Measurements from ENCODE around the gene ZSCAN22. TPM values are rescaled to one million over a fixed set of nuclear protein-coding genes. Genes with fewer than 3 reads are reported as not detected.
A peak's percentile ranks its signal among the peaks of the same experiment; 100 is the strongest.

Gene ZSCAN22
- total RNA-seq, 2 experiments from 2014 or later: 2.6 to 2.9 TPM

DNA sequence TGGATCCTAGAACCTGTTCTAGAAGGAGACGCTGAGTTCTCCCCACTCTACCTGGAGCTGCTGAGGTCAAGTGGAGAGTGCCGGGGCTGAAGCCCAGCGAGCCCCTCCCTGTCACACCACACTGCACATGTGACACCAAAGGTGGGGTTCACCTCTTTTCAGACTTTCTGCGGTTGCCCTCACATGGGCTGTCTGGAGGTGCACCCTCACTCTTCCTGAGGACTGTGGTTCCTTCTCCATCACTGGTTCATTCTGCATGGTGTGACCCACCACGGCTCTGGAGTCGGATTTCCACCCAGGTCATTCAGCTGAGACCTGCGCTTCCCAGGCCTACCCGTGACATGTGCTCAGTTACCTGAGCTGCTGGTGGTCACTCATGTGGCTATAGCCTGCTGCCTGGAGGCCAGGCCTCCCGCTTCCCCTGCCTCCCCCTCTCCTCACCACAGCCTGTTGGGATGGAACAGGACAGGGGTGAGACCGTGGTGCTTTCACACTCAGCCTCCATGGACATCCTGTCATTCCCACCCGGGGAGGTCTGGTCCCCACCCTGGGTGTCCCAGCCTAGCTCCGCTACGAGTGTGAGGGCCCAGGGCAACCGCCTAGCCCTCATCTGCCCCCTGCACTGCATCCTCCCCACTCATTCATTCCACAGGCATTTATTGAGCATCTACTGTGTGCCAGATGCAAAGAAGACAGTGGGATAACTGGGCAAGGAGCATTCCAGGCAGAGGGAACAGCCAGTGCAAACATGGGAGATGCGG, 27.1 kb downstream of the ZSCAN22 start:
- no peaks in the 10 kb centered on the region for H3K9me3 Mint-ChIP-seq
- CTCF ChIA-PET: no interaction called here
- H3K4me3 Mint-ChIP-seq: no peak overlapping the region

DNA sequence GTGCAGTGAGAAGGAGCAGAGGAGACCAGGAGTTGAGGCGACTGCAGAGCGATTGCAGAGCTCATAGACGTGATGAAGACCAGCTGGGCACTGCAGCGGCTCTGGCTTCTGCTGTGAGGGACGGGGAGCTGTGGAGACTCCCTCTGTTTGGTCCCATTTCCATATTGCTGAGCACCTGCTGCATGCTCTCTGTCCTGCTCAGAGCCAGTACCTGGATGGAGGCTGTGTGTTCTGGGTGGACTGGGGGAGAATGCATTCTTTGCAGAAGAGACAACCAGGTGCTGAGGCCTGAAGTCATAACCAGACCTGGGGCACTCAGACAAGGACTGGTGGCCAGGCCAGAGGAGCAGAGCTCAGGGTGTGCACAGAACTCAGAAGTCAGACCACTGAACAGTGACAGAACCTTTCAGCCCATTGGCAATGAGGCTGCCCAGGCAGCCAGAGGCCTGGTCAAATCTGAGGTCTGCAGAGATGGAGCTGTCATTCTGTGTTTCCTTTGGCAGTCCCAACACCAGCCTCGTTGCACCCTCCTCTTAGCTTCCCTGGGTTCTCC, 27.8 kb downstream of the ZSCAN22 start:
- no peaks in the 10 kb centered on the region for H3K27me3 Mint-ChIP-seq
- peaks cover 27% of the 10 kb centered on the region for H3K4me1 Mint-ChIP-seq (ENCODE audit: low read depth)
- H3K4me3 Mint-ChIP-seq: no peak overlapping the region
- peaks cover 16% of the 10 kb centered on the region for H3K36me3 Mint-ChIP-seq (ENCODE audit: low read depth)
- H3K9me3 Mint-ChIP-seq: no peaks in the 10 kb centered on the region
- no peak overlapping the region for H3K27ac Mint-ChIP-seq
- ChIA-PET POLR2A (interaction anchor here (1.6 to 2.6 kb wide), 2 partner anchors 8 kb away, joined by 6 to 14 read pairs; partner anchors contain the start of gene ZNF497), CTCF (no interaction called here)
- intact Hi-C loops (cut with micrococcal nuclease): no loop called here
- TF ChIP-seq, protein P1, sequence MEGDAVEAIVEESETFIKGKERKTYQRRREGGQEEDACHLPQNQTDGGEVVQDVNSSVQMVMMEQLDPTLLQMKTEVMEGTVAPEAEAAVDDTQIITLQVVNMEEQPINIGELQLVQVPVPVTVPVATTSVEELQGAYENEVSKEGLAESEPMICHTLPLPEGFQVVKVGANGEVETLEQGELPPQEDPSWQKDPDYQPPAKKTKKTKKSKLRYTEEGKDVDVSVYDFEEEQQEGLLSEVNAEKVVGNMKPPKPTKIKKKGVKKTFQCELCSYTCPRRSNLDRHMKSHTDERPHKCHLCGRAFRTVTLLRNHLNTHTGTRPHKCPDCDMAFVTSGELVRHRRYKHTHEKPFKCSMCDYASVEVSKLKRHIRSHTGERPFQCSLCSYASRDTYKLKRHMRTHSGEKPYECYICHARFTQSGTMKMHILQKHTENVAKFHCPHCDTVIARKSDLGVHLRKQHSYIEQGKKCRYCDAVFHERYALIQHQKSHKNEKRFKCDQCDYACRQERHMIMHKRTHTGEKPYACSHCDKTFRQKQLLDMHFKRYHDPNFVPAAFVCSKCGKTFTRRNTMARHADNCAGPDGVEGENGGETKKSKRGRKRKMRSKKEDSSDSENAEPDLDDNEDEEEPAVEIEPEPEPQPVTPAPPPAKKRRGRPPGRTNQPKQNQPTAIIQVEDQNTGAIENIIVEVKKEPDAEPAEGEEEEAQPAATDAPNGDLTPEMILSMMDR (IDR thresholded peaks at IDR 0.05): no peak
- ATAC-seq (no peak), DNase-seq (no peak)

More for the DNA sequence above, 27.1 kb downstream of the ZSCAN22 start:
- DNase-seq (no peak), ATAC-seq (no peak)
- peaks cover 21% of the 10 kb centered on the region for H3K36me3 Mint-ChIP-seq (ENCODE audit: low read depth)
- POLR2A ChIA-PET: interaction anchor here (1.6 kb wide), 1 partner anchor 9 kb away, joined by 6 read pairs; the partner anchor contains the start of gene ZNF497
- H3K27ac Mint-ChIP-seq: no peak overlapping the region
- intact Hi-C loops (cut with micrococcal nuclease): no loop called here
- TF ChIP-seq, protein P1 (IDR thresholded peaks at IDR 0.05): no peak
- H3K4me1 Mint-ChIP-seq (ENCODE audit: low read depth): peaks cover 33% of the 10 kb centered on the region
- H3K27me3 Mint-ChIP-seq: no peaks in the 10 kb centered on the region

DNA sequence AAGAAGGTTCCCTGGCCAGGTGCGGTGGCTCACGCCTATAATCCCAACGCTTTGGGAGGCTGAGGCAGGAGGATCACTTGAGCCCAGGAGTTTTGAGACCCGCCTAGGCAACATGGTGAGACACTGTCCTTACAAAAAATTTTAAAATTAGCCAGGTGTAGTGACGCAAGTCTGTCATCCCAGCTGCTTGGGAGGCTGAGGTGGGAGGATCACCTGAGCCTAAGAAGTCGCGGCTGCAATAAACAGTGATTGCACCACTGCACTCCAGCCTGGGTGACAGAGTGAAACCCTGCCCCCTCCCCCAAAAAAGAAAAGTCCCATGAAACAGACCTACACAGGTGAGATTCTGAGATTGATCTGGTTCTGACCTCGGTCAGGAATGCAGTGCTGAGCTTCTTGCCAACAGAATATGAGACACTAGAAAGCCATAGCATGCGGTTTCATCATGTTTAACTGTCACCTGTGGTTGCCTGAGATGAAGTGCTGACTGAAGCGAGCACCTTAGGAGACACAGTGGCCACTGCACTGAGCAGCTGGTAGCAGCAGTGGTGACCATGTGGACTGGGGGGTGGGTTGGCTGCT, 28.5 kb downstream of the ZSCAN22 start:
- Mint-ChIP-seq H3K36me3 (ENCODE audit: low read depth) (peaks cover 14% of the 10 kb centered on the region), H3K27ac (no peak overlapping the region), H3K4me1 (ENCODE audit: low read depth) (peaks cover 27% of the 10 kb centered on the region), H3K9me3 (no peaks in the 10 kb centered on the region), H3K27me3 (no peaks in the 10 kb centered on the region), H3K4me3 (no peak overlapping the region)
- intact Hi-C loops (cut with micrococcal nuclease): no loop called here
- no peak for DNase-seq
- TF ChIP-seq, protein P1 (IDR thresholded peaks at IDR 0.05): no peak
- no peak for ATAC-seq
- CTCF ChIA-PET: interaction anchor here (0.8 kb wide), 1 partner anchor 8 kb away, joined by 3 read pairs; no protein-coding TSS in a partner anchor
- POLR2A ChIA-PET: interaction anchor here (0.9 to 2.6 kb wide), 4 partner anchors 9 to 52 kb away, joined by 3 to 14 read pairs (median 6); partner anchors contain the start of gene RPS5

DNA sequence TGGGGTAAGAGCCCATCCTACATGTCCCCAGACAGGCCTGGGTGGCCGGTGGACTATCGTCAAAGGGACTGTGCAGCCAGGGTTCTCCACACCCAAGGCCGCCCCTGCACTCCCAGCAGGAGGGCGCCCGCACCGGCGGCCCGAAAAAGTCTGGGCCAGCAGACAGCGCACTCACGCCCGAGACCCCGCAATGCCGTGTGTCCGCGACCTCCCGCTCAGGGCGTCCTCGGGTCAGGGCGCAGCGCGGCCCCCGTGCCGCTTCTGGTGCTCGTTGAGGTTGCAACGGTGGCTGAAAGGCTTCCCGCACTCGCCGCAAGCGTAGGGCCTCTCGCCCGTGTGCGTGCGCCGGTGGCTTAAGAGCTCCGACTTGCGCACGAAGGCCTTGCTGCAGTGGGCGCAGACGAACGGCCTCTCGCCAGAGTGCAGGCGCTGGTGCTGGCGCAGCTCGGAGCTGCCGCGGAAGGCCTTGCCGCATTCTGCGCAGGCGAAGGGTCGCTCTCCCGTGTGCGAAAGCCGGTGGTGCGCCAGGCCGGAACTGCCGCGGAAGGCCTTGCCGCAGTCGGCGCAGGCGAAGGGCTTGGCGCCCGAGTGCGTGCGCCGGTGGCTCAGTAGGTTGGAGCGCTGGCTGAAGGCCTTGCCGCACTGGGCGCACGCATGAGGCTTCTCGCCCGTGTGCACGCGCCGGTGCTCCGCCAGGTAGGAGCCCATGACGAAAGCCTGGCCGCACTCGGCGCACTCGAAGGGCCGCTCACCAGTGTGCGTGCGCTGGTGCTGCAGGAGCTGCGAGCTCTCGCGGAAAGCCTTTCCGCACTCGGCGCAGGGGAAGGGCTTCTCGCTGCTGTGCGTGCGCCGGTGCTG, 29.3 kb downstream of the ZSCAN22 start:
- Mint-ChIP-seq H3K9me3 (no peaks in the 10 kb centered on the region), H3K27me3 (no peaks in the 10 kb centered on the region), H3K27ac (peak overlapping the region; percentile 34), H3K4me3 (peak overlapping the region; percentile 56), H3K4me1 (ENCODE audit: low read depth) (peaks cover 29% of the 10 kb centered on the region), H3K36me3 (ENCODE audit: low read depth) (peaks cover 11% of the 10 kb centered on the region)
- ATAC-seq (peak; percentile 76), DNase-seq (peak; percentile 54)
- TF ChIP-seq, protein P1 (IDR thresholded peaks at IDR 0.05): no peak
- ChIA-PET POLR2A (interaction anchor here (0.8 to 2.6 kb wide), 10 partner anchors 7 to 421 kb away, joined by 3 to 14 read pairs (median 4); partner anchors contain the start of genes RPS5 and ZSCAN22), CTCF (interaction anchor here (0.9 kb wide), 2 partner anchors 46 to 164 kb away, joined by 3 read pairs; partner anchors contain the start of gene ZBTB45)
- intact Hi-C loops (cut with micrococcal nuclease): no loop called here

All from activated CD8-positive, alpha-beta T cell treated with anti-CD3 and anti-CD28 coated beads for 36 hours (primary cell).